Measurements from ENCODE around the gene LASP1.

The LASP1 gene

DNA sequence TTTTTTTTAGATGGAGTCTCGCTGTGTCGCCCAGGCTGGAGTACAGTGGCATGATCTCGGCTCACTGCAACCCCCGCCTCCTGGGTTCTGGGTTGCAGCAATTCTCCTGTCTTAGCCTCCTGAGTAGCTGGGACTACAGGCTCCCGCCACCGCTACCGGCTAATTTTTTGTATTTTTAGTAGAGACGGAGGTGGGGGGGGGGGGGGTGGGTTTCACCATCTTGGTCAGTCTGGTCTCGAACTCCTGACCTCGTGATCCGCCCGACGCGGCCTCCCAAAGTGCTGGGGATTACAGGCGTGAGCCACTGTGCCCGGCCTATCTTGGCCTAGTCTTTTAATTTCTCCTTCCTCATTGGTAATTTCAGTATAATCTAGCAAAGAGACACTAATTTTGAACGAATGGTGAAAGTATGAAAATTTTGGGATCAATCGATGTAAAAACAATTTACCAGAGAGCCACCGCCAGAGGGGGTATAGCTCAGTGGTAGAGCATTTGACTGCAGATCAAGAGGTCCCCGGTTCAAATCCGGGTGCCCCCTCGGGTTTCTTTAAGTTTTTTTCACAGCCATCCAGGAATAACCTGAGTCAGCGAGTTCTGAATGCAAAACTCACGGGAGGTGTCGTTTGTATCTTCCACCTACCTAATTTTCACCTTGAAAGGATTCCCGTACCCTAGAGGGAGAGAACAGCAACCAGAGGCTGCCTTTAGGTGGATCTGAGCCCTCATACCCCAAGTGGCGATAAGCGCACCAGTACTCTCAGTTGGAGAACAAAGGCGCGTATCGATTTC is 2.5 kb upstream of the LASP1 start:
- intact Hi-C loops (cut with DNase I), result no loop called here
- peak in 41 of 42 donors; percentile 46 to 92 (median 78) for DNase-seq

DNA sequence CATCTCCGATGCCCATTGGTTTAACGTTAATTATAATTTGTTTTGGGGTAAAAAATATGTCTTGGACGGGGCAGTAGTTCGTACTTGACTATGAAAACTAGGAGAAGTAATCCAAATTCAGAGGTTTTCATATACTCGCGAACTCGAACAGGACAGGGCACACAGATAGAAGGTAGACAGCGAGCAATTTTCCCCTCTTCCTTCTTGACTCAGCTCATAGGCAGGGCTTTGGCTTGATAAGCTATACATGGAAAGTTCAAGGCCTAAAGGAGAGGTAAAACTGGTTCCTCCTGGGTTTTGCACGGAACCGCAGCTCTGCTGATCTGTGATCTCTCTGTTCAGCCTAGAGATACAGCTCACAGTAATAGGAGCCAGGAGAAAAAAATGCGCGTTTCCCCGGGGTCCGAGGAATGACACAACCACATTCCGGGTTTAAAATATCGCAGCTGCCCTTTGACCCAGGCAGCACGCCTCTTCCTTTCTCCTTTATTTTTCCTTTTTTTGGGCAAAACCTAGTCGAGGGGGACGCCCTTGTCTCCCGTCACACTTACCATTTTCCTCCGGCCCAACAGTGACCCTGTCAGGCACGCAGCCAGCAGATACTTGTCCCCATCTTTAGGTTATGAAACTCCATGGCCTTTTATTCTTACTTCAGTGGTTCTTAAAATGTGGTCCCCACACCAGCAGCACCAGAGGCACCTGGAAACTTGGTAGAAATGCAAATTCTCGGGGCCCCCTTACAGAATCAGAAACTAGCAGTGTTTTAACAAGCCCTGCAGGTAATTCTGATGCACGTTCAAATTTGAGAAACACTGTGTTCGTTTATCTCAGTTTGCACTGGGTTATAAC is 1.7 kb upstream of the LASP1 start:
- intact Hi-C loops (cut with DNase I), result no loop called here
- peak in 8 of 42 donors; percentile 10 to 56 (median 26) for DNase-seq

DNA sequence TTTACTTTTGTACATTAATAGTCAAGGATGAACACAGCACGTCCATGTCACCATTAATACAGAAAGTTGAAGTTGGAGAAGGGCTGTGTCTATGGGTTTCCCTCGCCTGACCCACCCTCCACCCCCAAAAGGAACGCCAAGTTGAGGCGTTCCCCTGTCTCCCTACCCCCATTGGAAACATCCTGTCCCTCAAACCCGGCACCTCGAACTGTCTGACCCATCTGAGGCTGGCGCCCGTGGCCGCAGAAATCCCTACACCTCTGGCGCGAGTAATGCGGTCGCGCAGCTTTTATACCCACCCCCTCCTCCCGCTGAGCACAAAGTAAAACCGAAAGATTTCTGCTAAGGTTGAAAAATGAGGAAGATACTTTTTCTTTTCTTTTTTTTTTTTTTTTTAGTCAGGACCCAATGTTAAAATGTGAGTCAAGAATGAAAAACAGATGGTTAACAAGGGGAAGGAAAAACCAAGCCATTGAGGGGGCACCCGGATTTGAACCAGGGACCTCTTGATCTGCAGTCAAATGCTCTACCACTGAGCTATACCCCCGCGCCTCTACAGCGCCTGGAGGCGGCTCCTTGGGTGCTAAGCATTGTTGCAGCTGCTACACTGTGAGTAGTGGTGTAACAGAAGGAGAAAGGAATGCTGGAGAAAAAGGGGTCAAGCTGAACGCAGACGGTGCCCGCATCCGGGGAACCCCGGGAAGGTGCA is 887 bp upstream of the LASP1 start:
- DNase-seq, result peak; percentile 85 to 97 (median 93)
- intact Hi-C loops (cut with DNase I), result no loop called here

DNA sequence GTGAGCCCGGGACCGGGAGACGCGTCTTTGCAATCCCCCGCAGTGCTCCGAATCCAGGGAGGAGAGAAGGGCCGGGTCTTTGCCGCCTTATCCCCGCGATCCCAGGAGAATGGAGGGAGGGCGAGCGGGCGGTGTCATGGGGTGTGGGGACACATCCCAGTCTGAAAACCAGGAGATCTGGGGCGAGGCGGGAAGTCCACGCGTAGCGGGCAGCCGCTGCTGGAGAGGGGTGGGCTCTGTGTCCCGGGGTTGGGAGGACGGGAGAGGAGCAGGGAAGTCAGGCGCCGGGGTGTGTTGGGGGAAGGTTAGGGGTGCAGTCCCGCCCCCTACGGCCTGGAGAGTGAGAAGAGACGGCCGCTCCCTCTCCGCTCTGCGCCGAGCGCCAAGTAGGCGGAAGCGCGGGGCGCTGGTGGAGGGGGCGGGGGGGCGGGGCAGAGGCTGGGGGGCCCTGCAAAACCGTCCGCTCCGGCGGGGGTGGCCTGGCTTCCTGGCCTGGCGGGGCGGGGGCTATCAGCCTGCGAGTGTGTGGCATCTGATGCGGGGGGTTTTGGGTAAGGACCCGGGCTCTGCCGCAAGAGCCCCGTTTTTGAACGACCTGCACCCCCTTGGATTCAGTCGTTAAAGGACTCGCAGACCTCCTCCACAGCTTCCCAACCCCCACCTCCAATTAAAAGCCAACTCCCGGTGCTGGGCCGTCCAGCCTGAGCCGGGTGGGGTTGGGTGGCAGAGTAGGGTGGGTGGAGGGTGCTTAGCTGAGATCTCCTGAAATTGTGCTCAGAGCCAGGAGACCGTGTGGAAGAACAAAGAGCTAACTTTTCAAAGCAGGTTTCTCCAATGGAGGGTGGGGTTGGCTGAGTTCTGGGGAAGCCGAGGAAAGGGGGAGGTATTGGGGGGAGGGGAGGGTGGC is 654 bp downstream of the LASP1 start:
- DNase-seq, result peak in 41 of 42 donors; percentile 25 to 87 (median 73)
- intact Hi-C loops (cut with DNase I), result loop anchor here (10.0 kb wide), 1 partner anchor 54 kb away; the partner anchor contains the start of gene LASP1NB

DNA sequence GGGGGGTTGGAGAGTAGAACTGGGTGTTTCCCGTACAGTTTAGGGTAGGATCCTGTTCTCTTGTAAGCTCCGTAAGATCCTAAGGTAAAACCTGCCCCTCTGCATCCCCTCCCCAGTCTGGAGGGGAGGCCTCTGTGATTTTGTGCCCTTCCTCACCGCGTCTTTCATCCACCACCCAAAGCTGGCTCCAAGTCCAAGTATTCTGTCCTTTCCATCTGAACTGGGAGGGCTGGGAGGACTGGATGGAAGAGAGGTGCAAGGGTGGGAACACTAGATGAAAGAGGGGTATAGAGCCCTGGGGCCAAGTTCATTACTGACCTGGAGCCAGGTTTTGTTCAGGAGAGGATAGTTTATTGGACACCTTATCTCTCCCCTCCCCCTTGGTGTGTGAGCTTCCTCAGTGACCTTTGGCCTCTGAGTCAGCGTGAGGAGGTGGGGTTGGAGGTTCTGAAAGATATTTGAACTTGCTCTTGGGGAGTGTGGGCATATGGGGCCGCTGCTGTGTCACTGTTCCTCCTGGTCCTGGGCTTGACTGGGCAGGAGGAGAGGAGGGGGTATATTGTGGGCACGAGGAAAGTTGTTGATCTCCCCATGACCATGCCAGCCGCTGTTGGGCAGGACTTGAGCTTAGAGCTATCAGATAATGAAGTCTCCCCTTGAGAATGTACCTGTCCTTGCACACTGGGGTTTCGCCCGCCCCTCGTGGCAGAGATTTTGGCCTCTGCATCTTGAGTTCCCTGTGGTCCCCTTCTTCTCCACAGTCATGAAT is 1.6 kb downstream of the LASP1 start:
- intact Hi-C loops (cut with DNase I), result loop anchor here (10.0 kb wide), 1 partner anchor 53 kb away; the partner anchor contains the start of gene LASP1NB

DNA sequence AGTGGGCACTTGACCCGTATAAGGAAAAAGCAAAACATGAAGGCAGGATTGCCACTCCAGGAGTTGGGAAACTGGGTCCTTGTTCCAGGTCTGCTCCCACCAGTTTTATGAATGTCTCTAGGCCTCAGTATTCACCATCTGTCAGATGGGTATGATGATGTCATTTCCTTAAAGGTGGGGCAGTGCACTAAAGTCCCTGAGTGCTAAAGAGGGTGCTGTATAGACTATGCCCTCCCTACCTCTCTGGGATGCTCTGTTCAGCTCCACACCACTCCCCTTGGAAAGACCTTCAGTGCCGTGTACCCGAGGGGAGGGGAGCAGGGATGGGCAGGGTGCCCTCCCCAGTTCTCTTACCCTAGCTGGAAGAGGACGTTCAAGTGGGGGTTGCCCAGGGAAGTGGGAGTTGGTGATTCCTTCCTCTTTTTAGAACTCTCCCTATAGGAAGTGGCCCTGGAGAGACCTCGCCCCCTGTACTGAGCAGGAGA is 2.2 kb downstream of the LASP1 start:
- intact Hi-C loops (cut with DNase I), result loop anchor here (10.0 kb wide), 1 partner anchor 53 kb away; the partner anchor contains the start of gene LASP1NB

More for the DNA sequence above, 1.6 kb downstream of the LASP1 start:
- DNase-seq, result peak in 12 of 42 donors; percentile 23 to 68 (median 52)

DNA sequence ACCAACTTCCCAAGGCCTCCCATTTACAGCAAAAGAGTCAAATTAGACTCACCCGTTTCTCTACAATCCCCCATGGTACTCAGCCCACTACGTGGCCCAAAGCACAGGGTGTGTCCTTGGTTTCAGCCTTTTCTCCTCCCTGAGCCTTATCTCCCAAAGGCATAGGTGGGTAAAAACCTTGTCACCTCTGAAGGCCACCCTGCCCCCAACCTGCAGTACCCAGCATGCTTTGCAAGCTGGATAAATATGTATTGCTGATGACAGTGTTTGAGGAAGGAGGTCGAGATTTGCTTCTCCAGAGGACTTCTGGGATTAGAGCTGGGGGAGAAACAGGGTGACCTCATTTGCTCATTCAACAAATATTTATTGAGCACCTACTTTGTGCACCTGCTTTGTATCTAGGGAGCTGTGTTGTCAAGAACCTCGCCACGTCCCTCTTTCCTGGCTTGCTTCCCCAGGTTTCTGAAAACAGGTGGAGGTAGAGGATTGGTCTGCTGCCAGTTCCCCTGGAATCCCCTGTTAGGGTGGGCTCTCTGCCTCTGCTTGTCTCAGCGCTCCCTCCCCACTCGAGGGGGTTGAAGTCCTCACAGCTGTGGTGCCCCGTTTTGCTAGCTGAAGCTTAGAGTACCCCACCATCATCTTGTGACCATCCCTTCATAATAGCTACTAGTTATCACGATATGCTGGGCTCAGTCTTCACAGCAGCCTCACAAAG is 3.0 kb downstream of the LASP1 start:
- intact Hi-C loops (cut with DNase I), result loop anchor here (10.0 kb wide), 1 partner anchor 52 kb away; the partner anchor contains the start of gene LASP1NB
- DNase-seq, result peak in 20 of 42 donors; percentile 33 to 68 (median 50)

More for the DNA sequence above, 2.2 kb downstream of the LASP1 start:
- no peak for DNase-seq

DNA sequence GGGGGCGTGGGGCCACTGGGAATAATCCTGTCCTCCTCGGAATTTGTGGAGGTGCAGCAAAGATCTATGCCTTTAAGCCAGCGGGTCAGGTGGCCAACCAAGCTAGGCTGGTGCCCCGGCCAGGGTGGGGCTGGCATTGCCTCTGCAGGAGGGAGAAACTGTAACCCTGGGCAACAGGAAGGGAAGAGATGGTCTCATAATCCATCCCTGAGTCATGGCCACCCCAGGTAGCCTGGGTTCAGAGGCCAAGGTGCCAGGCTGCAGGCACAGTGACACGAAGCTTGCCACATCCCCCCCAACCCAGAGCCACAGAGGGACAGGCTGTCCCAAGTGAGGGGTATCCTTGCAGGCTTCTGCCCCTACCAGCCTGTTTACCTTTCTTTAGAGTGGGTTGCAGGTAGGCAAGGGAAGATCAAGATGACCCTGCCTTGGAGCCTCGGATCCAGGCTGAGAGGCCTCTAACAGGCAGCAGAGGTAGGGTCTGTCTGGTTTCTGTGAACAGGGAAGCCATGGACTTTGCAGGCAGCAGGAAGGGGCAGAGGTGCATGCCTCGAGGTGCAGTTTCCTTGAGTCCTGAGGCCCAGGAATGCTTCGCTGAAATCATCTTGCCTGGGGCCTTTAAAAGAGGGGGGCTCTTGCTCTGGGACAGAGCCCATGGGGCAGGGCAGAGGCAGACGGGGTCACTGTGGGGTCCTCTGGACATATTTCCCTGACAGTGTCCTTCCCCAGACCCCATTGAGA is 4.0 kb downstream of the LASP1 start:
- no peak for DNase-seq
- intact Hi-C loops (cut with DNase I), result loop anchor here (10.0 kb wide), 1 partner anchor 51 kb away; the partner anchor contains the start of gene LASP1NB

DNA sequence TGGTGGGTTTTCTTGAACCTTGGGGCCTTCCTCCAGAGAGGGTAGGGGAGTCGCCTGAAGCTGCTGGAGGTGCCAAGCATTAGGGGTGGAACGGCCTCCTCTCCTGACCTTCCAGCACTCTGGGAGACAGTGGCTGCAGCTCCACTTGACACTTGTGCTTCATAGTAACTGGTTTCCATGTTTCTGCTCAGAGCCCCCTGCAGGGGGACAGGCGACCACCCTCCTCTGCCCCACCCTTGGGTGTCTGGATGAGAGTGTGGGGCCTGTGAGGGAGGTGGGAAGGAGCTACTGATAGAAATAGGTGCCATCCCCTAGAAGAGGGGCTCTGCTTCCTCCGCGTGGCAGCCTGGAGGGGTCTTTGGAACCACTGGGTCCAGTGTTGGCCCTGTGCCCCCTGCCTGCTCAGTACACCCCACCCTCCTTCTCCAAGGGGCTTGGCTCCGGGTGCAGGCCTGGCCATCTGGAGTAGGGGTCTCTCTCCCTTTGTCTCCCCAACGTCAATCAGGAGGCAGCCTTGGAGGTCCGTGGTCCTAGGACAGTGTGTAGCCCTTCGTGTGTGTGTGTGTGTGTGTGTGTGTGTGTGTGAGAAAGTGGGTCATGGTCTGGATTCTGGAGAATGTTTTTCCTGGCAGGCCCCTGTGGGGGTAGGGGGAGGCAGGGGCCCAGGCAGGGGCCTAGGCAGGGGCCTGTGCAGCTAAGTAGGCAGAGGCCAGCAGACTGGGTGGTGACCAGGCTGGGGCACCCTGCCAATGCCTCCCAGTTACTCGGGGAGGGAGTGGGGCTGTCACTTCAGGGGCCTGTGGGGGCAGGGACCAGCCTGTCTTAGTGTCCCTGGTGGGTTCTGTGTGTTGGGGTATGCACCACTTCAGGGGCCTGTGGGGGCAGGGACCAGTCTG is 4.9 kb downstream of the LASP1 start:
- peak in 4 of 42 donors; percentile 29 to 60 (median 39) for DNase-seq
- intact Hi-C loops (cut with DNase I), result loop anchor here (10.0 kb wide), 1 partner anchor 50 kb away; the partner anchor contains the start of gene LASP1NB

DNA sequence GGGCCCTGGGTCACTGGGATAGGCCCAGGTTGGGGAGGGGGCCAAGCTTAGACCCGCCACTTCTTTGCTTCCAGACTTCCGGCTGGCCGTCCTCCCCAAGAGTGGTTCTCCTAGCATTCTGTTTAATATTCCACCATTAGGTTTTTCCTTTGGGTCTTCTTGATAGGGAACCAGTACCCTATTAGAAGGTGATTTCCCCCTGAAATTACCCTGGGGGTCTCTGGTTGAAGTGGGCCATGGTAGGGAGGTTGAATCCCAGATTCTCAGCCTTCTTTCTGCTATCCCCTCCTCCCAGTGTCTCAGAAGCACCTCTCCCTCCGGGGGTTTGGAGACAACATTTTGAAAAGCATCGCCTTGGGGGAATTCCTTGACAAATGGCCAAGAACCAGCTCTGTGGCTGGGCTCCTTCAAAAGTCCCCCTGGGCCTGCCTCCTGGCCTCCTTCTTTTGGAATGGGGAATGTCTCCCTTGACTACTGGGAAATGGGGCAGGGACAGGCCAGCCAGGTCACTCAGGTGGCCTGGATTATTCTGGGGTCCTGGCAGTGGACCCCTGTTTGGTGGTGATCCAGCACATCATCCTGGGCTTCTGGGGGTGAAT is 5.7 kb downstream of the LASP1 start:
- intact Hi-C loops (cut with DNase I), result loop anchor here (10.0 kb wide), 1 partner anchor 49 kb away; the partner anchor contains the start of gene LASP1NB
- DNase-seq, result no peak

DNA sequence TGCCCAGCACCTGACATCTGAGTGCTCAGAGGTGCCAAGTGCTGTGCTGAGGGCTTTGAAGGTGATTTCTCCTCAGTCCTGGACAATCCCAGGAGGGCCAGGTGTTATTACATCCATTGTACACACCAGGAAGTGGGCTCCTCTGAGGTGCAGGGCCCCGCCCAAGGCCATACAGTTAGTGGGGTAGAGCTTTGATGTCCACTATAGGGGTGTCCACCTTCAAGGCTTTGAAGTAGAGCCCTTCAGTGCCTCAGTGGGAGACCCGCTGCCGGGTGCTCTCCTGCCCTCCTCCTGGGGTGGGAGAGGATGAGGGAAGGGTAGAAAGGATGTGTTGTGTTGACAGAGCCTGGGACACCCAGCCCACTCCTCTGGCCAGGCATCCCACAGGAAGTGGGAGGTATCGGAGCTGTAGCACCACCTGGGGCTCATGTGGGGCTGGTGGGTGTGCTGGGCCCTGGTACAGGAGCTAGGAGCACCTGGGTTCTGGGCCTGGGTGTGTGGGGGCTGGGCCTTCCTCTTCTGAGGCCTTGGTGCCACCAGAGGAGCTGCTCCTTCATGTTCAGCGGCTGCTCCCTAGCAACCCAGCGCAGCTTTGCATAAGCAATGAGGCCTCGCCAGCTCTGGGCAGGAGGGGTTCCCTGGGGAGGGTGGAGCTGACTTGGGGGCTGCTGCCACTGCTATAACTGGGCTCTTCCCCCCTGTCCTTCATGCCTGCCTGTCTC is 7.4 kb downstream of the LASP1 start:
- intact Hi-C loops (cut with DNase I), result loop anchor here (10.0 kb wide), 1 partner anchor 48 kb away; the partner anchor contains the start of gene LASP1NB
- peak in 34 of 42 donors; percentile 38 to 83 (median 60) for DNase-seq

DNA sequence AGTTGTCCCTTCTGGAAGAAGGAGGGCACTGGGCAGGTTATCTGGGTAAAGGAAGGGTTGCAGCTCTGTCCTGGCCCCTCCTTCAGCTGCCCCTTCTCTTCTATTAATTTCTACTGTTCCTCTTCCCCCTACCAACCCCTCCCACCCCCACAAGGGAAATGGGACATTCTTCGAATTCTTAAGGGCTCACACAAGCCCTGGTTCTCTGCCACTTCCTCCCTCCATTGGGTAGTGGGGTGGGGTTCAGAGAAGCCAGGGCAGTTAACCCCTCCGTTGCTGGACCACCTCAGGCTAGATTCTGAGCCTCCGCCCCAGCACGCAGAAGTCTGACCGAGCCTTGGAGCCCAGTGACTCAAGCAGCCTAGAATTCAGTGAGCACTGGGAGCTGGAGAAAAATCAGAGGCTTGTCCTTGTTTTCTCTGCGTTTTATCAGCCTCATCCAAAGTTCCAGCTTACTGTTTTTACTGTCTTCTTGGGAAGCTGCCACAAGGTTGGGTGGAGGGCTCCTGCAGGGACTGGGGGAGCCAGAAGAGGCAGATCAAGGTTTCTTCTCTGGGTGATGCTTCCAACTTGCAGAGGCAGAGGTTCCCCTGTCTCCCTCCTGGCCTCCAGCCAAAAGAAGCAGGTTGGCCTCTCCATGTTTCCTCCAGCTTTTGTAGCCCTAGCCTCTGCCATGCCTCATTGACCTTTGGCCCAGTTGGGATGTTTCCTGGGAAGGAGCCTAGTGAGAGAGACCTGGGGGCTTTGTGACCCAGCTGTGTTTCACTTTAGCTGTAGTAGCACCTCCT is 10.2 kb downstream of the LASP1 start:
- no peak for DNase-seq
- intact Hi-C loops (cut with DNase I), result loop anchor here (10.0 kb wide), 1 partner anchor 45 kb away; the partner anchor contains the start of gene LASP1NB

Data from head of caudate nucleus (tissue), 42 donors.